Stomach smooth muscle (tissue), 2 donors: ENCODE data around the gene CHTF8.
"Not testable (repeated sequence)": the region's sequence is repeated elsewhere in the genome, so short reads cannot be mapped to it uniquely, and the experiment has no call there.

ENCODE experiments used
- H3K27ac ChIP-seq: one replicate; pipeline ENCODE4 v1.7.0; 2013; ENCODE audit warnings: mild to moderate bottlenecking, low read length, inconsistent platforms
- H3K27me3 ChIP-seq, 2 donors: one replicate each; pipeline ENCODE4 v1.7.0; 2013; ENCODE audit warnings: low read length in 2 of 2; ENCODE audit not compliant: insufficient read depth in 2 of 2, control insufficient read depth in 1 of 2
- H3K36me3 ChIP-seq, 2 donors: one replicate each; pipeline ENCODE4 v1.7.0; 2013; ENCODE audit warnings: low read length in 2 of 2; ENCODE audit not compliant: control insufficient read depth in 2 of 2, insufficient read depth in 2 of 2
- H3K4me1 ChIP-seq: one replicate; pipeline ENCODE4 v1.7.0; 2013; ENCODE audit warnings: low read length; ENCODE audit not compliant: control insufficient read depth, insufficient read depth
- H3K4me3 ChIP-seq, 2 donors: one replicate each; pipeline ENCODE4 v1.7.0; 2013; ENCODE audit warnings: low read length in 2 of 2
- H3K9ac ChIP-seq, 2 donors: one replicate each; pipeline ENCODE4 v1.7.0; 2013; ENCODE audit warnings: low read length in 2 of 2, mild to moderate bottlenecking in 1 of 2
- H3K9me3 ChIP-seq, 2 donors: one replicate each; pipeline ENCODE4 v1.7.0; 2013; ENCODE audit warnings: low read length in 2 of 2; ENCODE audit not compliant: control insufficient read depth in 2 of 2
- donor health status: healthy.
- donor health status: Pancreatic carcinoma.

Gene CHTF8

DNA sequence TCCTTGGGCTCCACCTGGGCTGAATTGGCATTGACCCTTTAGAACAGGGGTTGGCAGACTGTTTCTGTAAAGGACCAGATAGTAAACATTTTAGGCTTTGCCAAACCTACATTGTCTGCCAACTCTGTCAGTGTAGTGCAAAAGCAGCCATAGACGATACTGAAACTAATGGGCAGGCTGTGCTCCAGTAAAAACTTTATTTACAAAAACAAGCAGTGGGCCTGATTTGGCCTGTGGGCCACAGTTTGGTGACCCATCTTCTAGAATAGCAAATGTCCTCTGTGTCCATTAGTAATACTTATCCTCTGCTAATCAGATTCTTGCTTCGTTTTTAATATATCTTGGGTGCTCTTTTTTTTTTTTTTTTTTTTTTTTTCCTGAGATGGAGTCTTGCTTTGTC lies 6.2 kb upstream of the CHTF8 start:
- peaks cover 29 to 35% of the 10 kb centered on the region in 2 donors for H3K36me3 ChIP-seq

DNA sequence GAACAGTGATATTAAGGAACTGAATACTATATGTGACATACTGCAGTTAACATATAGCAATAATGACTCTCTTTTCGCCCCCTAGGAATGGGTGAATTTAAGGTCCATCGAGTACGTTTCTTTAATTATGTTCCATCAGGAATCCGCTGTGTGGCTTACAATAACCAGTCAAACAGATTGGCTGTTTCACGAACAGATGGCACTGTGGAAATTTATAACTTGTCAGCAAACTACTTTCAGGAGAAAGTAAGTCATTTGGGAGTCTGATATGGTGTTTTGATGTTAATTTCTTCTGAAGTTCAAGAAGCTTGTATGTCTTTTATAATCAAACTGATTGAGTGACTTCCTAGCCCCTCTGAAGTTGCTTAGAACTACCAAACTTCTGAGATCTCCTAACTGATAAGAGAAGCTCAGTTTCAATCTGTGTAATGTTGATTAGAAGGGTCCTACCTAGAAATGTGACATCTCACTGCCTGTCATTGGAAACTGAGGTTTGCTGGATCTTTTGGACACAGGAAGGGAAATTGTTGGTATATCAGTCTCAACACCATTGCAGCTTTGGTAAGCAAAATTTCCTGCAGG lies 1.1 kb upstream of the CHTF8 start:
- H3K27me3 ChIP-seq, result no peaks in the 10 kb centered on the region
- no peaks in the 10 kb centered on the region for H3K9me3 ChIP-seq
- H3K36me3 ChIP-seq, result peaks cover 6 to 11% of the 10 kb centered on the region in 2 donors
- no peak overlapping the region for H3K27ac ChIP-seq
- H3K4me3 ChIP-seq, result peak overlapping the region; percentile 91 to 93
- H3K4me1 ChIP-seq, result peaks cover 2% of the 10 kb centered on the region
- peak overlapping the region; percentile 81 to 89 for H3K9ac ChIP-seq

More for the DNA sequence above, 6.2 kb upstream of the CHTF8 start:
- no peaks in the 10 kb centered on the region for H3K9me3 ChIP-seq
- no peaks in the 10 kb centered on the region for H3K4me1 ChIP-seq
- no peak overlapping the region for H3K9ac ChIP-seq
- no peak overlapping the region for H3K27ac ChIP-seq
- H3K4me3 ChIP-seq, result no peak overlapping the region
- H3K27me3 ChIP-seq, result no peaks in the 10 kb centered on the region

- Histone ChIP-seq H3K36me3 (peaks cover 0 to 2% of the 10 kb centered on the region in 2 donors), H3K9me3 (no peaks in the 10 kb centered on the region), H3K4me3 (peak overlapping the region; percentile 72 to 91), H3K27me3 (no peaks in the 10 kb centered on the region), H3K9ac (peak overlapping the region; percentile 89), H3K27ac (peak overlapping the region; percentile 73), H3K4me1 (peaks cover 2% of the 10 kb centered on the region)
Measured at GRCh38 chr16:69131839-69132423, 457 bp downstream of the CHTF8 start.

GRCh38 chr16:69131167-69131838 lies 1.1 kb downstream of the CHTF8 start:
- Histone ChIP-seq H3K4me3 (peak overlapping the region; percentile 72 to 91), H3K27ac (peak overlapping the region; percentile 73), H3K36me3 (peaks cover 0 to 2% of the 10 kb centered on the region in 2 donors), H3K27me3 (no peaks in the 10 kb centered on the region), H3K4me1 (peaks cover 2% of the 10 kb centered on the region), H3K9me3 (no peaks in the 10 kb centered on the region), H3K9ac (peak overlapping the region; percentile 83 to 89)

GRCh38 chr16:69130461-69130860 lies 1.9 kb downstream of the CHTF8 start:
- no peak overlapping the region for H3K9ac ChIP-seq
- H3K36me3 ChIP-seq, result peaks cover 0 to 2% of the 10 kb centered on the region in 2 donors
- no peak overlapping the region for H3K27ac ChIP-seq
- H3K9me3 ChIP-seq, result no peaks in the 10 kb centered on the region
- peaks cover 2% of the 10 kb centered on the region for H3K4me1 ChIP-seq
- H3K4me3 ChIP-seq, result no peak overlapping the region
- no peaks in the 10 kb centered on the region for H3K27me3 ChIP-seq

- H3K27me3 ChIP-seq, result no peaks in the 10 kb centered on the region
- no peaks in the 10 kb centered on the region for H3K9me3 ChIP-seq
- no peak overlapping the region for H3K4me3 ChIP-seq
- H3K4me1 ChIP-seq, result peaks cover 2% of the 10 kb centered on the region
- peaks cover 0 to 2% of the 10 kb centered on the region in 2 donors for H3K36me3 ChIP-seq
- no peak overlapping the region for H3K9ac ChIP-seq
- no peak overlapping the region for H3K27ac ChIP-seq
Measured at GRCh38 chr16:69127966-69128510, 4.3 kb downstream of the CHTF8 start.

- not testable (repeated sequence) for H3K27me3 ChIP-seq, H3K4me1 ChIP-seq, H3K9ac ChIP-seq, H3K4me3 ChIP-seq, H3K9me3 ChIP-seq, H3K36me3 ChIP-seq, H3K27ac ChIP-seq
Measured at GRCh38 chr16:69126801-69127200, 5.6 kb downstream of the CHTF8 start.

DNA sequence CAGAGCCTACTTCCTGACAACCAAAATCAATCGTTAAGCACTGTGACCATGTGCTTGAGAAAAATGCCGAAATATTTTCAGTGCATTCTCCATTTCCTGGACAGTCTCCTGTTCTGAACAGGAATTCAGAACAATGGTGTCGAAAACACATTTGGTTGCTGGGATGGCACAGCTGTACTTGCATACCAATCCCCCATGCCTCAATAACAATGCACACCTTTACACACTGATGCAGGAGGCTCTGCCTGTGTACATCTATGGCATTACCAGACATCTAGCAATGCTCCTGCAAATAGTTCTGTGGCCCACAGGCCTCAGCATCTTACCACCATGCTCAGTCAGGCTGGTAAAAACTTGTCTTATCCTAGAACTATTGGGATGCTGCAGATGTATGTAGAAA lies 6.2 kb downstream of the CHTF8 start:
- Histone ChIP-seq H3K27me3 (no peaks in the 10 kb centered on the region), H3K4me3 (no peak overlapping the region), H3K27ac (no peak overlapping the region), H3K36me3 (peaks cover 0 to 2% of the 10 kb centered on the region in 2 donors), H3K9me3 (no peaks in the 10 kb centered on the region), H3K4me1 (no peaks in the 10 kb centered on the region), H3K9ac (no peak overlapping the region)

- H3K36me3 ChIP-seq, result peaks cover 6 to 11% of the 10 kb centered on the region in 2 donors
- not testable (repeated sequence) for H3K4me1 ChIP-seq, H3K9ac ChIP-seq, H3K27ac ChIP-seq, H3K4me3 ChIP-seq, H3K9me3 ChIP-seq, H3K27me3 ChIP-seq
Measured at GRCh38 chr16:69124961-69125360, 7.4 kb downstream of the CHTF8 start.

DNA sequence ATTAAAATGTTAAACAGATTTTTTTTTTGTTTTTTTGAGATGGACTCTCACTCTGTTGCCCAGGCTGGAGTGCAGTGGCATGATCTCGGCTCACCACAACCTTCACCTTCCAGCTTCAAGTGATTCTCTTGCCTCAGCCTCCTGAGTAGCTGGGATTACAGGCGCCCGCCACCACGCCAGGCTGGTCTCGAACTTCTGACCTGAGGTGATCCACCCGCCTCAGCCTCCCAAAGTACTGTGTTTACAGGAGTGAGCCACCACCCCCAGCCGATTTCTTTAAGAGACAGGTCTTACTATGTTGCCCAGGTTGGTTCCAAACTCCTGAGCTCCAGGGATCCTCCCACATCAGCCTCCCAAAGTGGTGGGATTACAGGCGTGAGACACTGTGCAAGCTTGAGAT lies 8.0 kb downstream of the CHTF8 start:
- H3K27me3 ChIP-seq, H3K9ac ChIP-seq, H3K27ac ChIP-seq, H3K4me1 ChIP-seq, H3K4me3 ChIP-seq, H3K9me3 ChIP-seq: not testable (repeated sequence)
- H3K36me3 ChIP-seq, result peaks cover 8 to 16% of the 10 kb centered on the region in 2 donors

- no peaks in the 10 kb centered on the region for H3K27me3 ChIP-seq
- H3K4me3 ChIP-seq, result no peak overlapping the region
- H3K36me3 ChIP-seq, result peaks cover 10 to 19% of the 10 kb centered on the region in 2 donors
- H3K27ac ChIP-seq, result no peak overlapping the region
- H3K9ac ChIP-seq, result no peak overlapping the region
- no peaks in the 10 kb centered on the region for H3K9me3 ChIP-seq
- H3K4me1 ChIP-seq, result peaks cover 6% of the 10 kb centered on the region
Measured at GRCh38 chr16:69123910-69124309, 8.5 kb downstream of the CHTF8 start.
